ENCODE results near the gene DNAJC9.

DNAJC9 gene, protein sequence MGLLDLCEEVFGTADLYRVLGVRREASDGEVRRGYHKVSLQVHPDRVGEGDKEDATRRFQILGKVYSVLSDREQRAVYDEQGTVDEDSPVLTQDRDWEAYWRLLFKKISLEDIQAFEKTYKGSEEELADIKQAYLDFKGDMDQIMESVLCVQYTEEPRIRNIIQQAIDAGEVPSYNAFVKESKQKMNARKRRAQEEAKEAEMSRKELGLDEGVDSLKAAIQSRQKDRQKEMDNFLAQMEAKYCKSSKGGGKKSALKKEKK

DNA sequence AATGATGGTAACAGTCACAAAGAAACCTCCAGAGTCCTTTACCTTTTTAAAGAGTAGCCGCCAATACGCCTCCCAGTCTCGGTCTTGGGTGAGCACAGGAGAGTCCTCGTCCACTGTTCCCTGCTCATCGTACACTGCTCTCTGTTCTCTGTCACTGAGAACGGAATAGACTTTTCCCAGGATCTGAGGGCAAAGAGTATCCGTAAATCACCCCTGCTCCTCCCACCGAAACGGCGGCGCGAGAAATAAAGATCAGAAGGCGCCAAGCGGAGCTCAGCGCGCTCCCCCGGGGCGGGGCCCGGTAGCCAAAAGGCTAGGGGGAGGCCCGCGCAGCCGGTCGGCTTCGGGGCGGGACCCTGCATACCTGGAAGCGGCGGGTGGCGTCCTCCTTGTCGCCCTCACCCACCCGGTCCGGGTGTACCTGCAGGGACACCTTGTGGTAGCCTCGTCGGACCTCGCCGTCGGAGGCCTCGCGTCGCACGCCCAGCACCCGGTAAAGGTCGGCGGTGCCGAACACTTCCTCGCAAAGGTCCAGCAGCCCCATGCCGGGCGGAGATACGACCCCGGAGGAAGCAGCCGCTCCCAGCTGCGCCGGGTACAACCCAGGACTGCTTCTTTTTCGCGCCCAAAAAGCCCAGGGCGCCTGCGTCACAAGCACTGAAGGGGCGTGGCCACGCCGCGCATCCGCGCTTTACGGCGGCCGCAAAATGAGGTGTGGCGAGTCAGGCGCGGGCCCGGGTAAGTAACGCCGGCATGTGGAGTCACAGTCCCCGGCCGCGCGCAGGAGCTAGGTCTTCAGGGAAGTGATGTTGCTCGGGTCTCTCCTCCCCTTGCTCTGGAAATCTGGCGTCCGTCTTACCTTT lies at the start of gene DNAJC9:
Gene DNAJC9 (minus strand): TSS at position 610 of the 863 bp plus-strand sequence. CDS start 66 bp downstream, at position 544.
- DNase-seq (ENCODE audit: extremely low read depth, low read depth), result peak; percentile 70
- H3K4me3 ChIP-seq (replicated peaks; ENCODE audit: low read depth, low read length), result peak within 1 kb of the TSS; percentile 71
- TF ChIP-seq CTCF (IDR thresholded peaks at IDR 0.05; ENCODE audit: low read depth, low read length, missing control alignments), result no peak

GRCh38 chr10:73293461-73293860 lies 46.4 kb upstream of the DNAJC9 start:
- TF ChIP-seq CTCF (IDR thresholded peaks at IDR 0.05; ENCODE audit: low read depth, low read length, missing control alignments), result no peak

DNA sequence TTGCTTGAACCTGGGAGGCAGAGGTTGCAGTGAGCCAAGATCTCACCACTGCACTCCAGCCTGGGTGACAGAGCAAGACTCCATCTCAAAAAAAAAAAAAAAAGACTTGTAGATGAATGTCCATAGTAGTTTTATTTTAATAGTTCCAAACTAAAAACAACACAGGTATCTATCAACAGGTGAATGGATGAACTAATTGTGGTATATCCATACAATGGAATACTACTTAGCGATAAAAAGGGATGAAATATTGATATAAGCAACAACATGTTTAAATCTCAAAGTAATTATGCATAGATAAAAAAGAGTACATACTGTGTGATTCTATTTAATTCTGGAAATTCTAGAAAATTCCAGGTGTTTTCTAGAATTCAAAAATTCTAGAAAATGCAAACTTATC lies 42.9 kb upstream of the DNAJC9 start:
- no peak overlapping the region for H3K4me3 ChIP-seq (replicated peaks; ENCODE audit: low read depth, low read length)
- DNase-seq (ENCODE audit: extremely low read depth, low read depth), result no peak
- TF ChIP-seq CTCF (IDR thresholded peaks at IDR 0.05; ENCODE audit: low read depth, low read length, missing control alignments), result no peak

More at GRCh38 chr10:73293461-73293860, 46.4 kb upstream of the DNAJC9 start:
- no peak overlapping the region for H3K4me3 ChIP-seq (replicated peaks; ENCODE audit: low read depth, low read length)
- DNase-seq (ENCODE audit: extremely low read depth, low read depth), result no peak

DNA sequence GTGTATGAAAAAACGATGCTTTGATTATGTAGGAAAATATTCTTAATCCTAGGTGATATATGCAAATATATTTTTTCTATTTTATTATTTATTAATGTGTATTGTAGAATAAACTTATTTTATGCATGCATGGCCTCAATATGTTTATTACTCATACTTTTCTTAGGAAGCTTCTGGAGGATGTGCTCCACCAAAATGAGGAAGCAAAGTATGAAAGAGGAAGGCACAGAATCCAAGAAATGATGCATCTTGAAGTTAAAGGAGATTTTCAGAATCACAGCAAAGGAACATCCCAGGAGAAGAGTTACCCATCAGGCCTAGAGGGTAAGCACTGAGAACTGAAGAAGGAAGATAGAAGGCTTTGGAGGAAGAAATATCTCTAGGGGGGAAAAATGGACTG lies 40.4 kb upstream of the DNAJC9 start:
- no peak overlapping the region for H3K4me3 ChIP-seq (replicated peaks; ENCODE audit: low read depth, low read length)
- TF ChIP-seq CTCF (IDR thresholded peaks at IDR 0.05; ENCODE audit: low read depth, low read length, missing control alignments), result no peak
- no peak for DNase-seq (ENCODE audit: extremely low read depth, low read depth)

DNA sequence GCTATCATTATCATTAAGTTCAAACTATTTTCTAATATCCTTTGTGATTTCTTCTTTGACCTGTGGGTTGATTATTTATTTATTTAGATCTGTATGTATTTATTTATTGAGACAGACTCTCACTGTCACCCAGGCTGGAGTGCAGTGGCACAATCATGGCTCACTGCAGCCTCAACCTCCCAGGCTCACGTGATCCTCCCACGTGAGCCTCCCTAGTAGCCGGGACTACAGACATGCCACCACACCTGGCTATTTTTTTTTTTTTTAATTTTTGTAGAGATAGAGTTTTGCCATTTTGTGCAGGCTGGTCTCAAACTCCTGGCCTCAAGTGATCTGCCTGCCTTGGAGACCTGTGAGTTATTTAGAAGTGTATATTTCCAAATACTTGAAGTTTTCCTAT lies 34.0 kb upstream of the DNAJC9 start:
- H3K4me3 ChIP-seq (replicated peaks; ENCODE audit: low read depth, low read length), result no peak overlapping the region
- DNase-seq (ENCODE audit: extremely low read depth, low read depth), result no peak
- no peak for TF ChIP-seq CTCF (IDR thresholded peaks at IDR 0.05; ENCODE audit: low read depth, low read length, missing control alignments)

DNA sequence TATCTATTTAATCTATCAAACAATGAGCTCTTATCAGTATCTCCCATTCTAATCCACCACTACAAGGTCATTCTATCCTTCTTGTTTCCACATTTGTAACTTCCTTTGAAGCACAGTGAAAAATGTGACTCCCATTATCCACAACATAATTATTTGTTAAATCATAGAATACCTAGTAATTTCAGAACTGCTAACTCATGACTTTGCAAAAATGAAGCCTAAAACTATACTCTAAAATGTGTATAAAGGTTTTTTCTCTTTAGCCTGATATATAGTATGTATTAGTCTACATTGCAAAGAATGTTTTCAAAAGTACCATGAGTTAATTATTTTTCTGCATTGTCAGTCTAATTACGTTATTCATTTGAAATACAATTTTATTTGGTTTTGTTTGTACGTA lies 17.4 kb upstream of the DNAJC9 start:
- DNase-seq (ENCODE audit: extremely low read depth, low read depth), result no peak
- TF ChIP-seq CTCF (IDR thresholded peaks at IDR 0.05; ENCODE audit: low read depth, low read length, missing control alignments), result no peak
- no peak overlapping the region for H3K4me3 ChIP-seq (replicated peaks; ENCODE audit: low read depth, low read length)
